ENCODE measurements around the gene S100B.

S100B gene

DNA sequence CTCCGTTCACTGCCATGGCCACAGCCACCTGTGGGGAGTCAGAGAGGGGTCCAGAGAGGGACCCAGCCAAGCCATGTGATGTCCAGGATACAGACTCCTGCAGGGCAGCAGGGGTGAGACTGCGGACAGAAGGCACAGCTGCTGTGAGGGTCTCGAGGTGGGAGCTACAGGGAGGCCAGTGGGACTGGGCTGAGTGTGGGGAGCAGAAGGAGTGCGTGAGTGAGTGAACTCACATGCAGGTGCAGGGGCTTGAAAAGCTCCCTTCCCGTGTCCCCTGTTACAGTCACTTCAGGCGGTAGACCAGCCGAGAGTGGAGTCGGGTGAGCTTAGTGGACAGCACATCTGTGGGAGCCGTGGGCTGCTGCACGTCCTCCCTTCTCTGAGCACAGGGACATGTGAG lies 42.4 kb downstream of the S100B start:
- no peak for DNase-seq

DNA sequence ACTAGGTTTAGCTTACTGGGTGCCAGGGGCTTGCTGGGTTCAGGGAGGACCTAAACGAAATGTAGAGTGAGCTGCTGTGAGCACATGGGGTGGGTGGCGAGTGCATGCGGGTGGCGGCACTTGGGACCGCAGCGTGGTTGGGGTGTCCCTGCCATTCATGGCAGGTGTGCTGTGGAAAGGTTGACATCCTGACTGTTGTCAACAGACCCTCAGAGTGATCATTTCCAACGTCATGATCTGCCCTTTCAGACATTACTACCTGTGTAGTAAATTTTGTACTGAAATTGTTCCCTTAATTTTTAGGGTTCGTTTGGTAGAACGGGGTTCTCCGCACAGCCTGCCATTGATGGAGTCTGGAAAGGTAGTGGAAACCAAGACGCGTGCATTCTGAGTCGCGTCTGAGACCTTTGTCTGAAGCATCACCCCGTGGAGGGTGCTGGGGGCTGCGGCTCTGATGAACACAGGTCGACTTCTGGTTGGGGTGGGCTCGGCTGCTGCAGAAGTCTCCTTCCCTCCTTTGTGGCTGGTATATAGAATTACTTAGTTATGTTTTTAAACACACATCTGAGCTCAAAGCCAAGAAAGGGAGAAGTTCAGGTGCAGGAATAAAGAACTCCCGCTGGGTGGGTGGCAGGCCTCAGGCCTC lies 43.3 kb downstream of the S100B start:
- no peak for DNase-seq

DNA sequence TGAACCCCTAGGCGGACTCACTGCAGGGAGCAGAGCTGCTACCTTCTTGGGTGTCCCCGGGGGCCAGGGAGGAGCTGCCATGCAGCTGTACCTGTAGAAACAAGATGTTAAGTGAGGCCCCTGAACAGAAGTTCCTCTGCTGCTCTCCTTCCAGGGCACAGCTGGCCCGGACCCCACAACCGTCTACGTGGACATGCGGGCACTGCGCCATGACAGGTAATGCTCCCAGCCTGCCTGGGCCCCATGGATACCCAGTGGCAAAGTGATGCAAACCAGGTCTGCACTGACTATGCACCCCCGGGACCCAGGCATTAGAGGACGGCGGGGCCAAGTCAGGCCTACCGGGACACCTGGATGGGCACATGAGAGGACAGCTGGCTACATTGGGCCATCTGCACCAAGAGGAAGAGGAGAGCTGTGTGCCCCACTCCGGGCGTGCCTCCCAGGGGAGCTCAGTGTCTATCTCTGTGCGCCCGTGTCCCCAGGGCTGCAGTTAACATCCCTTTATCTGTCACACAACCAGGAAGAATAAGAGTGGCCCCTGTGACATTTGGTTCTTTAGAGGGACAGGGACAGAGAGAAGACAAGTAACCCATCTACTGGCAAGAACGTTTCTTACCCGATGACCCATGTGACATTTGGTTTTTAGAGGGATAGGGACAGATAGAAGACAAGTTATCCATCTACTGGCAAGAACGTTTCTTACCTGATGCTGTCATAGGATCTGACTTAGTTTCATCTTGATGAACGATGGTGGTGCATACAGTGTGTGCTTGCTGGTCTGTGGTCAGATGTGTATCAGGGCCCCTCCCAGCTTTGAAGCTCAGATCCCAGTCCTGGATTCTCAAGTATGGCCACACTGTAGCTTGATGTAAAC lies 44.1 kb downstream of the S100B start:
- no peak for DNase-seq

DNA sequence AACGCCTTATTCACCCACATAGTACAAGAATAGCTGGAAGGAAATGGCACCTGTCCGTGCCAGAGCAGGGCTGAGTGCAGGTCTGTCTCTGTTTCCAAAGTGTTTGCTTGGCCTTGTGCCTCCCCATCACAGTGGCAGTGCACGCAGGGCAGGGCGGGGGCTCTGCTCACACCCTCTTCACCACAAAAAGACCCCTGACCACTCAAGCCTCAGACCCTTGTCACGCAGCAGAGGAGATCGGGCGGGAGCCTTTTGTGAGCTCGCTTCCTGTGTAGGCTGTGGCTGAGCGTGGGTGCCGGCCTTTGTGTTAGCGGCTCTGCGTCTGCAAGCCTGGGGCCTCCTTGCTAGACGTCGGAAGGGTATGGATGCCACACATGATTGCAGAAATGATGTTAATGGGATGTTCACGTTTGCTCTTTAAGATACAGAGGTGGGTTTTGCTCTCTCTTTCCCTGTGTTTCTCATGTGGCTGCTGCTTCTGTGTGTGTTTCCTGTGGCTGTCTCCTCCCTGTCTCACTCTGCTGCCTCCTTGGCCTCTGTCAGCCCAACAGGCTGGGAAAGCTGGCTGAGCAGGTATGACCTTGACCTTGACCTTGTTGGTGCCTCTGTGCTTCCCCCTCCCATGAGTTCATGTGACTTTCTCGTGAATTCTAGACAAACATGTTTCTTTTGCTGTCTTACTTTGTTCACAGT lies 45.4 kb downstream of the S100B start:
- DNase-seq, result peak in 1 of 58 donors; percentile 11

DNA sequence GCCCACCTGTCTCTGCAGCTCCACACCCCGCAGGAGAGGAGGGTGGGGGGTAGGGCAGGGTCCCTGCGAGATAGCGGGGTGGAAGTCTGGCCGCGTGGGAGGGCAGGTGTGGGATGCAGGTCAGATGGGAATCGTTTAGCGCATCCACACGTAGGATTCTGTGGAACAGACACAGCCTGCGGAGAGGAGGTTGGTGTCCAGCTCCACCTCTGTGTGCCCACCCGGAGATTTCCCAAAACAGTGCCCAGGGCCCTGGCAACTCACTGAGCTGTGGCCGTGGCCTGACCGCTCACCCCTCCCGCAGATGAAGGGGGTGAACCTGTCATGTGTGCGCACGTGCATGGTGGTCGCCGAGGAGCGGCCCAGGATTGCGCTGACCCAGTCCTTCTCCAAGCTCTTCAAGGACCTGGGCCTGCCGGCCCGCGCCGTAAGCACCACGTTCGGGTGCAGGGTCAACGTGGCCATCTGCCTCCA lies 46.9 kb downstream of the S100B start:
- DNase-seq, result no peak

DNA sequence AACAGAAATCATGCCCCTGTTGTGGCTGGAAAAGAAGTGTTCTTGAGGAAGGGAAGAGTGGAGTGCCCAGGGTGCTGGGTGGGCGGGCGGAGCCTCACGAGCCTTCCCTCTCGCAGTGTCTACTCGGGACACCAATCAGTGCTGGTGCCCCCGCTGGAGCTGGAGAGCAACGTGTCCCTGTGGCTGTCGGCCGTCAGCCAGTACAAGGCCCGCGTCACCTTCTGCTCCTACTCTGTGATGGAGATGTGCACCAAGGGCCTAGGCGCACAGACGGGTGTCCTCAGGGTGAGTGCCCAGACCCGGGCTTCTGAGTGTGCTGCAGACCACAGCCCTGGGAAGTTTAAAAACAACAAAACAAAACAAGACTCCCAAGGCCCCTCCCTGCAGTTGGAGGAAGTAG lies 47.4 kb downstream of the S100B start:
- DNase-seq, result no peak

DNA sequence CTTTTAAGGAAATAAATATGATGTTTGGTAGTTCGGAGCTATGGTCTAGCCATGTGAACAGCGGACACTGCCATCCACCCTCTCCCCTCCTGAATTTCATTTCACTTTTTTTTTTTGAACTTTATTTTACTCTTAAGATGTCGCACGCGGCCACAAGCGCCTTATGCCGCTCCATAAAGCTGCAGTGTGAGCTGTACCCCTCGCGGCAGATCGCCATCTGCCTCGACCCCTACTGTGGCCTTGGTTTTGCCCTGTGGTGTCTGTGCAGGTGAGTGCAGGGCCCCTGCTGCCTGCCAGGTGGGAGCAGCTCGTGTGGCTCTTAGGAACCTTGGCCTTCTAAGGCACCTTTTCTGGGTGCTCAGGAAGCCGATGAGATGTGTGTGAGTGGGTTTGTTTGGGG lies 48.1 kb downstream of the S100B start:
- DNase-seq, result no peak

DNA sequence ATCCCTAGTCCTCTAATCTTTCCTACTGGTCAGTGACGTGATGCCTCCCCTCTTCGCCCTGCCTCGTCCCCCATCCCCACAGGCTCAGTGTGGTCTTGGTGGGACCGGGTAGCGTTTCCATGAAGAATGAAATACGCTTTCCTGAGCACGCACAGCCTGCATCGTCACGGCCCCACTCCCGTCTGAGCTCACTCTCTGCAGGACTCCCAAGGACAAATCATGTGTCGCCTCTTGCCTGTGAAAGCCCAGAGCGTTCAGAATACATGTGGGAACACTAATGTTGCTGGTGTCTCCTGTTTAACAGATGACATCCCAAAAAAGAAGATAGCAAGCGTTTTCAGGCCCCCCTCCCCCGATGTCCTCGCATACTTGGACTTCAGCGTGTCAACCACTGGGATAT lies 49.2 kb downstream of the S100B start:
- no peak for DNase-seq

DNA sequence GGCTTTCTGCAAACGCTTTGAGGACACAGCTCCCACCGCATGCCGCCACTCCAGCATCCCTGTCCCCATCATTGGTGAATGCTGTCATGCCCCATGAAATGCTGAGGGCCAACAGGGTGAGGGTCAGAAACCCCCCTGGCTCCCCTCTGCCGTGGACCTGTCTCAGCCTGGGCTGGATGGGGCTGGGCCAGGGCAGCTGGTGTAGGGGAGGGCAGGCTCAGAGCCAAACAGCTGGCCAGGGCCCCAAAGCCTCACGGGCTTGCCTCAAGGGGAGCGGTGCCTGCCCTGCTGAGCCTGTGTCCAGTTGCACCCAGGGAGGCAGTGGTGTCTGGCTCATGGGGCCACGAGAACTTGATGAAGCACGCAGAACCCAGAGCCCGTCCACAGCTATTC lies 49.7 kb downstream of the S100B start:
- DNase-seq, result no peak

DNA sequence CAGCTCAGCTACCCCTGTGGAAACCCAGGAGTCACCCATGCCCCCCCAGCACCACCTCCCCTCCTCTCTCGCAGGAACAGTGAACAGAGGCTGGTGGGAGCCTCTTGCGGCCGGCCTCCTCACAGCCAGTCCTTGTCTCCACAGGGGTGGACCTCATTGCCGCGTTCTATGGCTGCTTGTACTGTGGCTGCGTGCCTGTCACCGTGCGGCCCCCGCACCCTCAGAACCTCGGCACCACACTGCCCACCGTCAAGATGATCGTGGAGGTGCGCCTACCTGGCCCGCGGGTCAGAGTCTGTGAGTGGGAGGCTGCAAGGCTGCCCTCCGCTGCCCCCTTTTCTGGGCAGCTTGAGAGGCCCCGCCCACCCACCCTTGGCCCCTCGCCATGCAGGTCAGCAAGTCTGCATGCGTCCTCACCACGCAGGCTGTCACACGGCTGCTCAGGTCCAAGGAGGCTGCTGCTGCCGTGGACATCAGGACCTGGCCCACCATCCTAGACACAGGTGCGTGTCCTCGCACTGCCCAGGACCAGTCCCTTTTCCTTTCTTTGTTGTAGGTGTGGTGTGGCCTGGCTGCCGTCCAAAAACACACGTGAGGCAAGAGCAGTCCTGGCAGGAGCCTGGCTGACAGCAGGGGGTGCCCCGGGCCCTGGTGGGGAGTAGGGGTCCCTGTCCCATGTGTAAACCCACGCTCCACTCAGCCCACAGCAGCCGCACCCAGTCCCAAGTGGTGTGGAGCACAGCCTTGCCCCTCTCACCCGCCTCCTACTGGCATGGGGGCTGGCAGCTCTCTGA lies 50.3 kb downstream of the S100B start:
- DNase-seq, result no peak

DNA sequence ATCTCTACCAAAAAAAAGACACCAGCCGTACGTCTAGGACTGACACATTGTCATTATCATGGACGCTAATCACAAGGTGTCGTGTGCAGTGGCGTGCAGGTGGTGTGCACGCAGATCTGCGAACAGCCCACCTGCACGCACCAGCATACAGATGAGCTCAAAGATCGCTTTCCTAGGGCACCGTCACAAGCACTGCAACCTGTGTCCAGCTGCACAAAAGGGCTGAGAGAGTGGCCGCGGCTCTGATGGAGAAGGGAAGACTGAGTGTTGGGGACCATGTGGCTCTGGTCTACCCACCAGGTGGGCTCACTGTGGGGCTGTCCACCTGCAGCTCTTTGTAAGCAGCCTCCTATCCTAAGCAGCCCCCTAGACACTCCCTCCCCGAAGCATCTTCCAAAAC lies 50.9 kb downstream of the S100B start:
- DNase-seq, result no peak

DNA sequence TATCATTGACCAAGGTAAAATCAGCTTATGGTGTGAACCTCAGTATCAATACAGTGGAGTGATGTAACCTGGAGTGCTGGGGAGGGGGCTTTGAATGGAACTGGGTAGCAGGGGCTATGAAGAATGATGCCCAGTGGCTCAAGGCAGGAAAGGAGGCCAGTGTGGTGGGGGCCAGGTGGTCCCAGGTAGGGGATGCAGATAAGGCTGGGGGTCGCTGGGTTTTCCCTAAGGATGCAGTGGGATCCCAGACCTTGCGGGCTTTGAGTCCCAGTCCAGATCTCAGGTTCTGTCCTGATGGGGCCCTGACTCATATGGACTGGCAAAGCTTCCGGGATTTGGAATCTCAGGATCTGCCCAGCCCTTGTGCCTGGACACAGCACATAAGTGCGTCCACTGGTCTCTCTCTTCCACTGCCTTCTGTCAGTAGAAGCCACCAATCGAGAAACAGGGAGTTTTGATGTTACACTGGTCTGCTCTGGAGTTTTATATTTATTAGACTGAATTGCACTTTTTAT lies 52.0 kb downstream of the S100B start:
- no peak for DNase-seq

DNA sequence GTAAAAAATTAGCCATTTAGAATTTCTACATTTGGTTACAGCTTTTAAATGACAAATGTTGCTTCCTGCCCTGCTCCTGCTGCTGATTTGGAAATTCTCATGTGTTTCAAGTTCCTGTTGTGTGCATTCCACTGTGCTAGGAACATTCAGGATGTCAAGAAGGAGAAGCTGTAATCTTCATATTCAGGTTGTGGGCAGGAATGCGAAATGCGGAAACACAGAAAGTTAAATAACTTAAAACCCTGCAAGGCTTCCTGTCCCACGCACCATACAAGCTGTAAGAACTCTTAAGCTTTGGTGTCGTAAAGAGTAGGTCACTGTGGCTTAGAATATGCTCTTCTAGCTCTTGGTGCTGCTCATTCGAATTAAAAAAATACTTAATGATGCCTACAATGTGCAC lies 52.6 kb downstream of the S100B start:
- peak in 1 of 58 donors; percentile 9 for DNase-seq

DNA sequence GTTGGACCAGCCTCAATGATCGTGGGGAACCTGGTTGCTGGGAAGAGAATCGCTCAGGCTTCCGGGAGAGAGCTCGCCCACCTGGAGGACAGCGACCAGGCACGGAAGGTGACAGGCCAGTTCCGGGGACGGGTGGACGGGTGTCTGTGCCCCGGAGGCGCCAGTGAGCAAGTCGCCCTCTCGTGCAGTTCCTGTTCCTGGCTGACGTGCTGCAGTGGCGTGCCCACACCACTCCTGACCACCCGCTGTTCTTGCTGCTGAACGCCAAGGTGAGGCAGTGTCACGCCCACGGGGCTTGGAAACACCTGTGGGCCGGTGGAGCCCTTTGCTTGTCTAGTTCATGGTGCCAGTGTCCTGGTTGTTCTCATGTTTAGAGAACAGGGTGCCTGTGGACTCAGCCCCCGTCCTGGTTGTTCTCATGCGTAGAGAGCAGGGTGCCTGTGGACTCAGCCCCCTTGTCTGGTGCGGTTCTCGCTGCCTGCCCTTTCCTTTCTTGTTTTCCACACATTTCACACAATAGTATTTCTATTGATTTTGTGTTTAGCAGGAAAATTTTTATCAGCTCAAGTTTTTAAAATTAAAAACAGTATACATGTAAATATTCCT lies 53.1 kb downstream of the S100B start:
- no peak for DNase-seq

DNA sequence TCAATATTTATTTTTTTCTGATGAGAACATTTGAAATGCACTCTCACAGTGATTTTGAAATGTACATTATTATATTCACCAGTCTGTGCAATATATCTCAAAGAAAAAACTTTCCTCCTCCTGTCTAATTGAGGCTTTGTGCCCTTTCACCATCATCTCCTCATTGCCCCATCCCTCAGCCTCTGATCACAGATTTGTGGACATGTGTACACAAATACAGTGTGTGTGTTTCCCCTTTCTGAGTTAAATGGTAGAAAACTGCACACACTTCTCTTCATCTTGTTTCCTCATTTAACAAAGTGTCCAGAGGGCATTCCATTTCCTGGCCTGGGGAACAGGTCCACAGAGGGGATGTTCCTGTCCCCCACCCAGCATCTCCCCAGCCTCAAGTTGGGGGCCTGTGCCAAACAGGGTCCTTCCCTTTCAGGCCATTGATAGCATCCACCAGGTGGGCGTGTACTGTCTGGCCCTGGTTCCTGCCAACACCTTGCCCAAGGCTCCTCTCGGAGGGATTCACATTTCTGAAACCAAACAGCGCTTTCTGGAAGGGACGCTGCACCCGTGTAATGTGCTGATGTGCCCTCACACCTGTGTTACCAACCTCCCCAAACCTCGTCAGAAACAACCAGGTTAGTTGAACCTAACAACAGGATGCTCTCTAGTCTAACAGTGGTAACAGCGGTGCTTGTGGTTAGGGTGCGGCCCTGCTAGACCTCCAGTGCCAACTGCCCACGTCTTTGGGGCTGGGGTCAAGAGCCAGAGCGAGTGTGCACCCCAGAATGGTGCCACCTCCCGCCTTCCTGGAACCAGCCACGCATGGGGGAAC lies 54.6 kb downstream of the S100B start:
- DNase-seq, result no peak

DNA sequence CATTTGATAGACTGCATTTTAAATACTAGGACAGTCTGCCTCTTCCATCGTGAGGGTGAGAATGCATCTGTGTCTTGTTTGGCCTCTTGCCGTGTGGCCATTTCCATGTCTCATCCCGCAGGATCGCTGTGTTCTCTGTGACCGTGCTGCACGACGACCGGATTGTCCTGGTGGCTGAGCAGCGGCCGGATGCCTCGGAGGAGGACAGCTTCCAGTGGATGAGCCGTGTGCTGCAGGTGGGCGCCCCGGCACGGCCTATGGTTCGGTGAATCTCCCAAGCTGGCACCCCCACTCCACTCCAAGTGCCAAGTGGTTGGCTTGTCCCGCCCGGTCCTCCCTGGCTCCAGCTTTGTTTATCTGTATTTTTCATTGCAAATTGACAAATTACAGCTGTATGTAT lies 55.2 kb downstream of the S100B start:
- DNase-seq, result no peak

Data from anterior cingulate cortex (tissue), 58 donors.